ENCODE measurements around the gene GNAI2.

The GNAI2 gene

GRCh38 chr3:50263478-50264382, 27.7 kb downstream of the GNAI2 start:
- no peak for ATAC-seq
- TF ChIP-seq, protein P1, sequence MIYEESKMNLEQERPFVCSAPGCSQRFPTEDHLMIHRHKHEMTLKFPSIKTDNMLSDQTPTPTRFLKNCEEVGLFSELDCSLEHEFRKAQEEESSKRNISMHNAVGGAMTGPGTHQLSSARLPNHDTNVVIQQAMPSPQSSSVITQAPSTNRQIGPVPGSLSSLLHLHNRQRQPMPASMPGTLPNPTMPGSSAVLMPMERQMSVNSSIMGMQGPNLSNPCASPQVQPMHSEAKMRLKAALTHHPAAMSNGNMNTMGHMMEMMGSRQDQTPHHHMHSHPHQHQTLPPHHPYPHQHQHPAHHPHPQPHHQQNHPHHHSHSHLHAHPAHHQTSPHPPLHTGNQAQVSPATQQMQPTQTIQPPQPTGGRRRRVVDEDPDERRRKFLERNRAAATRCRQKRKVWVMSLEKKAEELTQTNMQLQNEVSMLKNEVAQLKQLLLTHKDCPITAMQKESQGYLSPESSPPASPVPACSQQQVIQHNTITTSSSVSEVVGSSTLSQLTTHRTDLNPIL (CRISPR knock-in tag; IDR thresholded peaks at IDR 0.05; ENCODE audit: low read depth) = no peak
- no peak for TF ChIP-seq ARNTL (CRISPR knock-in tag; IDR thresholded peaks at IDR 0.05; ENCODE audit: borderline replicate concordance, low read depth)
- no peak for TF ChIP-seq ZC3H10 (CRISPR knock-in tag; IDR thresholded peaks at IDR 0.05)
- TF ChIP-seq OSR1 (CRISPR knock-in tag; IDR thresholded peaks at IDR 0.05) = no peak
- TF ChIP-seq GLIS3 (CRISPR knock-in tag; IDR thresholded peaks at IDR 0.05) = no peak
- TF ChIP-seq ZNF565 (CRISPR knock-in tag; conservative IDR thresholded peaks at IDR 0.05; ENCODE audit: low read depth) = no peak
- no peak for TF ChIP-seq ZFP3 (CRISPR knock-in tag; IDR thresholded peaks at IDR 0.05)
- TF ChIP-seq ESRRG (CRISPR knock-in tag; IDR thresholded peaks at IDR 0.05) = no peak
- TF ChIP-seq, protein P2, sequence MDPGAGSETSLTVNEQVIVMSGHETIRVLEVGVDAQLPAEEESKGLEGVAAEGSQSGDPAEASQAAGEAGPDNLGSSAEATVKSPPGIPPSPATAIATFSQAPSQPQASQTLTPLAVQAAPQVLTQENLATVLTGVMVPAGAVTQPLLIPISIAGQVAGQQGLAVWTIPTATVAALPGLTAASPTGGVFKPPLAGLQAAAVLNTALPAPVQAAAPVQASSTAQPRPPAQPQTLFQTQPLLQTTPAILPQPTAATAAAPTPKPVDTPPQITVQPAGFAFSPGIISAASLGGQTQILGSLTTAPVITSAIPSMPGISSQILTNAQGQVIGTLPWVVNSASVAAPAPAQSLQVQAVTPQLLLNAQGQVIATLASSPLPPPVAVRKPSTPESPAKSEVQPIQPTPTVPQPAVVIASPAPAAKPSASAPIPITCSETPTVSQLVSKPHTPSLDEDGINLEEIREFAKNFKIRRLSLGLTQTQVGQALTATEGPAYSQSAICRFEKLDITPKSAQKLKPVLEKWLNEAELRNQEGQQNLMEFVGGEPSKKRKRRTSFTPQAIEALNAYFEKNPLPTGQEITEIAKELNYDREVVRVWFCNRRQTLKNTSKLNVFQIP (CRISPR knock-in tag; IDR thresholded peaks at IDR 0.05; ENCODE audit: borderline replicate concordance, low read depth) = no peak
- no peak for TF ChIP-seq PATZ1 (CRISPR knock-in tag; IDR thresholded peaks at IDR 0.05; ENCODE audit: borderline replicate concordance)
- no peak for TF ChIP-seq ZNF70 (CRISPR knock-in tag; IDR thresholded peaks at IDR 0.05)
- no peak for TF ChIP-seq ZNF8 (CRISPR knock-in tag; IDR thresholded peaks at IDR 0.05)
- TF ChIP-seq ISL1 (CRISPR knock-in tag; IDR thresholded peaks at IDR 0.05) = no peak

DNA sequence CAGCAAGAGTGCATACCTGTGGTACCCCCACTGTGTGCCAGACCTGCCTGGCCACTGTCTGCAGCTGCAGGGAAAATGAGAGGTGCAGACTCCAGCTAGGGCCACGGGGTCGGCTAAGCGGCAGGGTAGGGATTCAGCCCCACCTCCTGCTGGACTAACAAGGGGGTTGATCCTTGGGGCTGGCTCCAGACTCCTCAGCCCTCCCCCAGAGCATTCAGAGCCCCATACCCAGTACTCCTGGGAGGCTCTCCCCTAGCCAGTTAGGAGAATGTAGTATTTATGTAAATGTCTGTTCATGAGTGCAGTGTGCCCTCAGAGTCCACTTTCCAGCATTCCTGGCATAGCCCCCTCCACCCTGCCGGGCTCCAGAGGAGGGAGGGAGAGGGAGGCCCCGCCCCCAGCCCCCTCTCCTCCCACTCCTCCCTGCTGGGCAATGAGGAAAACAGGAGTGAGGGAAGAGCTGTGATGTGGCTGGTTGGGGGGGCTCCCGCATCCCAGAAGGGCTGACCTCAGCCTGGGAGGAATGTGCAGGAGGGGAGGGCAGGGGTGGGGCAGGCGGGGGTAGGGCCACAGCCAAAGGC, 28.5 kb downstream of the GNAI2 start:
- peak; percentile 64 for ATAC-seq
- TF ChIP-seq SNAI2 (CRISPR knock-in tag; IDR thresholded peaks at IDR 0.05) (no peak), ZNF70 (CRISPR knock-in tag; IDR thresholded peaks at IDR 0.05) (no peak), PATZ1 (CRISPR knock-in tag; IDR thresholded peaks at IDR 0.05; ENCODE audit: borderline replicate concordance) (peak; percentile 94), BACH2 (CRISPR knock-in tag; IDR thresholded peaks at IDR 0.05; ENCODE audit: borderline replicate concordance) (no peak), ISL1 (CRISPR knock-in tag; IDR thresholded peaks at IDR 0.05) (no peak; the same call in 1 of the 2 replicates), TCF4 (CRISPR knock-in tag; IDR thresholded peaks at IDR 0.05; ENCODE audit: borderline replicate concordance) (no peak), TSHZ2 (CRISPR knock-in tag; IDR thresholded peaks at IDR 0.05) (no peak), ZC3H10 (CRISPR knock-in tag; IDR thresholded peaks at IDR 0.05) (no peak), GLIS3 (CRISPR knock-in tag; IDR thresholded peaks at IDR 0.05) (no peak), PPARA (CRISPR knock-in tag; IDR thresholded peaks at IDR 0.05; ENCODE audit: borderline replicate concordance) (no peak), TOX (CRISPR knock-in tag; IDR thresholded peaks at IDR 0.05; ENCODE audit: borderline replicate concordance) (no peak), ZFP30 (CRISPR knock-in tag; IDR thresholded peaks at IDR 0.05) (no peak)
- TF ChIP-seq, protein P2 (CRISPR knock-in tag; IDR thresholded peaks at IDR 0.05; ENCODE audit: borderline replicate concordance, low read depth) = no peak
- TF ChIP-seq, protein P1 (CRISPR knock-in tag; IDR thresholded peaks at IDR 0.05; ENCODE audit: low read depth) = 0 out of 2 replicates have a peak, but pooled peaks have one; percentile 10

All from SK-N-SH treated with all-trans-retinoic acid at 6 μM for 48 hours (cell line).